ENCODE data around the gene GNG14.
"Not testable (repeated sequence)": the region's sequence is repeated elsewhere in the genome, so short reads cannot be mapped to it uniquely, and the experiment has no call there.

The GNG14 gene
- total RNA-seq, result 0 reads per million in 2 donors

DNA sequence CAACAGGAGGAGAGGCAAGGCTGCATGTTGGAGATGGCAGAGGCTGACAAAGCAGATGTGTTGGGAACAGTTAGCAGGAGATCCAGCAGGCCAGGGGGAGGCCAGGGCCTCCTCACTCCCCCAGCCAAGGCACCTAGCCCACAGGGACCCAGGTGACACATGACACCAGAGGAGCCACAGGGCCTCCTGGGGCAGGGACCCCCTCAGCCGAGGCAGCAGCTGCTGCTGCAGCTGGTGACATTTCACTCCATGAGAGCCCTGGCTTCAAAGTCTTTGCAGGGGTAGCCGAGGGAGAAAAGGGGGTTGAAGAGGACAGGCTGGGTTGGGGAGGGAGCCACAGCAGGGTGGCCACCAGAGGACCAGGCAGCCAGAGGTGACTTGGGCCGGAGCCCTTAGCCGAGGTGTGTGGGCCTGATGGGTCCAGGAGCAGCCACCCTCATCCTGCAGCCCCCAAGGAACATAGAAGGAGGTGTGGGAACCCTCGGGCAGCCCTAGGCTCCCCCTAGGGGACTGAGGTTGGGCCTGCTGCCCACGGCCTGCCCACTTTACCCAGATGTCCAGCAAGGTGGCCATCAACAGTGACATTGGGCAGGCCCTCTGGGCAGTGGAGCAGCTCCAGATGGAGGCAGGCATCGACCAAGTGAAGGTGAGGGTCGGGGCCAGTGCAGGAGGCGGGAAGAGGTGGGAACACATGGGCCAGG is at the start of gene GNG14:
GNG14 (plus strand) TSS at position 503 of the 701 bp plus-strand sequence; CDS start at position 554, 51 bp downstream.
- DNase-seq, result no peak

DNA sequence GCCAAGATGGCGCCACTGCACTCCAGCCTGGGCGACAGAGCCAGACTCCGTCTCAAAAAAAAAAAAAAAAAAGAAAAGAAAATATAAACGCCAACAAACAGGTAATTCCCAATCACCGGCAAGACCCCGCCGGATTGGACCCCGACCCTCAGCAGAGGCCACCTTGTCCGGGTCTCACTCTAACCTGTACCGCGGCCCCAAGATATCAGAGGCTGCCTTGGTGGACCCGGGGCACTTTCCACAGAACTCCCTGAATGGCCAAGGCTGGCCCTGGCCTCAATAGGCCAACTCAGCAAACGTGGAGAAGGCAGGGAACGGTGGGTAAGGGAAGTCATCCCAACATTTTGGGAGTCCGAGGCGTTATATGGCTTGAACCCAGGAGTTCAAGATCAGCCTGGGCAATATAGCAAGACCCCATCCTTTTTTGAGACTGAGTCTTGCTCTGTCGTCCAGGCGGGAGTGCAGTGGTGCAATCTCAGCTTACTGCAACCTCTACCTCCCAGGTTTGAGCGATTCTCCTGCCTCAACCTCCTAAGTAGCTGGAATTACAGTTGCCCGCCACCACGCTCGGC is 49.1 kb upstream of the GNG14 start:
- DNase-seq, result no peak

DNA sequence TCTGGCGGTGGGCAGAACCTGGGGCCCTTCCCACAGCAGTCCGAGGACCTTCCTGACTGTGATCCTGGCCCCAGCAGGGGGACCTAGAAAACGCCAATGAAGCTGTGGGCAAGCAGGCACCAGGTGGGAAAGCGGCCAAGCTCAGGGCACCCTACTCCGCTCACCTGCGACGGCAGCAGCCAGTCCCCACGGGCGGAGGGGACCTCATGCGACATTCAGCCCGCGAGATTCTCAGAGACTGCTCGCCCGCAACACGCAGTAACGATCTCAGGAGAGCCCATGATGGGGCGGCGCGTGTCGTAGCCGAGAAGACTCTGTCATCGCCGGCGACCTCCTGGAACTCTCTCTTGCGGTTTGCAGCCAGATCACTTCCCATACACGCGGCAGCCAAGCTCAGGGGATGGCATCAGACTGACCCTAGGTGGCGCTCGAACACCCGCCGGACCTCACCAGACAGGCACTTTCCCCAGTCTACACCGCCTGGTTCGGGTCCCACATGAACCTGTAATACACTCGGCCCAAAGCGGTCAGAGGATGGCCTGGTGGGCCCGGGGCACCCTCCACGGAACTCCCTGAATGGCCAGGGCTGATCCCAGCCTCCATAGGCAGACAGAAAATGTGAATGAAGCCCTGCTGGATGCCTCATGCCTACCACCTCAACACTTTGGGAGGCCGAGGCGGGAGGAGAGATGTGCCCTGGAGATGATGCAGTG is 47.7 kb upstream of the GNG14 start:
- DNase-seq, result peak; percentile 55 to 84 (median 73)

DNA sequence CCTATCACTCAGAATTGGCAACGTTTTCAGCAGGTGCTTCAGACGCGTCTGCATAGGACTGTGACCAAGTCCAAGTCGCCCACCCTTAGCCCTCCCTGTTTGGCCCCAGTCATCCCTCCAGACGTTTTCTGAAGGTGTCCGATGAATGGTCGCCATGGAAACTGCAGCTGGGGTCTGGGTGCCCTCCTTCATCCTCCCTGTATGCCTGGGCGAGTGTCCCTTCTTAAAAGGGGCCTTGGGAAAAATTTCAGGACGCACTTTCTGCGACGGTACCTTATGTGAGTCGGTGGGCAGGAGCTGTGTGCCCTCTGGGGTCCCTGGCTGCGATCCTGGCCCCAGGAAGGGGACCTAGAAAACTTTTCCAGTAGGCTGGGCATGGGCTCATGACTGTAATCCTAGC is 46.3 kb upstream of the GNG14 start:
- DNase-seq, result no peak

DNA sequence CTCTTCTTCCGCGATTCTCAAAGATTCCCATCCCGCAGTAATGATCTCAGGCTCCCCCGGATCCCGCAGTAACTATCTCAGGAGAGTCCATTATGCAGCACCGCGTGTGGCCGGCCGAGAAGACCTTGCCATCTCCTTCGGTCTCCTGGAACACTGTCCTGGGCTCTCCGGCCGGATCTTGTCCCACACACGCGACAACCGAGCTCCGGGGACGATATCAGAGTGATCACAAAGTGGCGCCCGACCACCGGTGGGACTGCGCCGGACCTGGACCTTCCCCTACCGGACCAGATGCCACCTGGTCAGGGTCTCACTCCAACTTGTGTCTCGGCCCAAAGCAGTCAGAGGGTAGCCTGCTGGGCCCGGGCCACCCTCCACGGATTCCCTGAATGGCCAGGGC is 45.3 kb upstream of the GNG14 start:
- no peak for DNase-seq

DNA sequence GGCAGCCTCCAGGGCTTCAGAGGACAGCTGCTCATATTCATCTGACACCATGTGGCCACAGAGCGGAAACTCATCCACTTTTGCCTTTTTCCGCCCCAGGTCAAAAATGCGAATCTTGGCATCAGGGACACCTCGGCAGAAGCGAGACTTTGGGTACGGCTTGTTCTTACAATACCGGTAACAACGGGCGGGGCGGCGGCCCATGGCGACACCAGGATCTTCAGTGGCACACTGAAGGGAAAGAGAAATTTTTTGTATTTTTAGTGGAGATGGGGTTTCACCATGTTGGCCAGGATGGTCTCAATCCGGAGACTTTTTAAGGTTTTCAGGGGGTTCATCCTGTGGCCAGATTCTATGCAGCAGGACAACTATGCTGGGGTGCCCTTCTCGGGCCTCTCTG is 44.1 kb upstream of the GNG14 start:
- DNase-seq, result not testable (repeated sequence)

DNA sequence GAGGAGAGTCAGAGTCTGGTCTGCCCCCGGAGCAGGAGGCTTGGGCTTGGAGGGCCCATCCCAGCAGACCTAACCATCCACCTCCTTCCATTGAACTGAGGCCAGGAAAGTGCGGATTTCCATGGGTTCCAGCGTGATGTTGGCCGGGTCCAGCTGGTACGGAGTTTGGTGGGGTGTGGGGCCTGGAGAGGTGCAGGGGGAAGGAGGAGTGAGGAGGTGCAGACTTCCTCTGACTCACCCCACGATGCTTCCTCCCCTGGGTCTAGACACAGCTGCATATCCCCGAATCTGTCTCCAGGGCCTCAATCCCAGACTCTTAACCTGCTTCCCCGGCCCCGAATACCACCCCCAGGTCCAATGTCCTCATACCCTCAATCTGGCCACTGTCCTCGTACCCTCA is 41.2 kb upstream of the GNG14 start:
- no peak for DNase-seq

DNA sequence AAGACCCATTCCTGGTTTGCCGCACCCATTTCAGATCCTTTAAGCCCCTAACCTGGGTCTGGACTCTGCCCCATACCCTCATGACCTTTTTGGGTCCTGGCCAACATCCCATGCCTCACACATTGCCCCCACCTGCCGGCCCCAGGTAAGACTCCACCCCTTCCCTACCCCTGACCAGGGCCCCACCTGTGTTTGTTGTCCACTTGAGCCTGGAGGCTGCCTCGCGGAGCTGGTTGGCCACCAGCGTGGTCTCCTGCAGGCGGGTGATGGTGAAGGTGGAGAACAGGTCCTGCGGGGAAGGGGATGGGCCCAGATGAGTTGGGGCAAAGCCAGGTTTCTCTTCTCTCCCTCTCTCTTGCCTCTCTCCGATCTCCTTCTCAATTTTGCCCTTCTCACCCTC is 40.8 kb upstream of the GNG14 start:
- DNase-seq, result no peak

DNA sequence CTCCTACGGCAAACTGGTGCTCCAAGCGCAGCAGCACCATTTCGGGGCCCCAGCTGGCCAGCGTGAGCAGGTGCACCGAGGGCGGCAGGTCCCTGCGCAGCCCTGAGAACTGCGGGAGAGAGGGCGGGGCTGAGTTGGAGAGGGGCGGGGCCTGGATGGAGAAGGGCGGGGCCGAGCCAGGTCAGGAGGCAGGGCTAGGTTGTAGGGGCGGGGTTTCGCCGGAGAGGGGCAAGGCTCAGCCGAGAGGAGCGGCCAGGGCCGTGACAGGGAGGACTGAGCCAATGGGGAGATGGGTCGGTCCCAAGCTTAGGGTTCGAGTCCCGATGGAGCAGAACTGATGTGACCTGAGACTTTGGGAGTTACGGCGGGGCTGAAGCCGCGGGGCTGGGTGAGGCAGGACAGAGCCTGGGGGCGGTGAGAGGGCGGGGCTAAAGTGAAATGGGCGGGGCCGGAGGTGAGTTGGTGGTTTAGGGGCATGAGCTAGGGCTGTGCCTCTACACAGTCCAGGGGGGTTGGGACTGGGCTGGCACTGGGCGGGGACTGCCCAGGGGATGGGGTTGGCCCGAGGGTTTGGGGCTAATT is 40.2 kb upstream of the GNG14 start:
- DNase-seq, result no peak

DNA sequence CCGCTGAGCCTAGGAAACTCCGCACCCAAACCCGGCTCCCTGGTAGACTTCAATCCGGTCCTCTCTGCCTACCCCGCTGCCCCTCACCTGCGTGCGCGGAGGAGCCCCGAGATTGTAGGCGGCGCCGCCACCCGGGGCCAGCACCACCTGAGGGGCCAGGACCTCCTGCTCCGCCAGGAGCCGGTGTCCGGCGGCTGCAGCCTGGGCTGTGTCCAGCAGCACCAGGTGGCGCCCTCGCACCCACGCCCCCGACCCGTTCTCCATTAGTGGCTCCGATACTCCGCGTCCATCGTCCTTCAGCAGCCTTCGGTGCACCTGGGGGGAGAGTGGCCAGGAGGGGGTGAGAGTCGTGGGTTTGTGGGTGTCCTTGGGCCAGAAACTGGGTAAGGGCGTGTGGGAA is 39.7 kb upstream of the GNG14 start:
- DNase-seq, result no peak

DNA sequence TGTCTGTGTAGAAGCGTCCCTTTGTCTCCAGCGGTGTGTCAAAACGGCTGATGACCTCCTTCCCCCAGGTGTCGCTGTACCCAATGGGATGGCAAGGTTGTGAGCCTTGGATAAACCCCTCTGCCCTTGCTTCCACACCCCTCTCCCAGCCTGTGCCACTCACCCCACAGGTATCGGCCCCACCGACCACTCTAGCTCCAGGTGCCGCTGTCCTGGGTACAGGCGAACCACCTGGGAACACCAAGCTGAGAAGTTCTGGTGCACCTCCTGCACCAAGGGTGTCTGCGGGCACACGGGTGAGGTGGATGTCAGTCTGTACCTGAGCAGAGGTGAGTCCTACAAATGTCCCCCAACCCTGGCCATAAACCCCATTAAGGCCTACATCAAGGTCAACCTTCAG is 37.9 kb upstream of the GNG14 start:
- no peak for DNase-seq

DNA sequence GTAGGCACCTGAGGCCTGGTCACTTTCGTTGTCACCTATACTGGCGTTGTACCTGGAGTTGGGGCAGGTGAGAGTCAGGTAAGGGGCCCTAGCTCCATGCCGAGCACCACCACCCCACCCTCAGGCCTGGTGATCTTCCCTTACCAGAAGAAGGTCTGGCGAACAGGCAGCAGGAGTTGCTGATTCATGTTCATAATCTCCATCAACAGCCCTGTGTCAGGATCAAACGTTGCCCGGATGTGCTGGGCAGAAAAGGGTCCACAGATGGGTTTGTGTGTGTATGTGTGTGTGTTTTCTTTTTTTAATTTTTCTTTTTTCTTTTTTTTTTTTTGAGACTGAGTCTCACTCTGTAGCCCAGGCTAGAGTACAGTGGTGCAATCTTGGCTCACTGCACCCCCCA is 35.6 kb upstream of the GNG14 start:
- DNase-seq, result no peak

DNA sequence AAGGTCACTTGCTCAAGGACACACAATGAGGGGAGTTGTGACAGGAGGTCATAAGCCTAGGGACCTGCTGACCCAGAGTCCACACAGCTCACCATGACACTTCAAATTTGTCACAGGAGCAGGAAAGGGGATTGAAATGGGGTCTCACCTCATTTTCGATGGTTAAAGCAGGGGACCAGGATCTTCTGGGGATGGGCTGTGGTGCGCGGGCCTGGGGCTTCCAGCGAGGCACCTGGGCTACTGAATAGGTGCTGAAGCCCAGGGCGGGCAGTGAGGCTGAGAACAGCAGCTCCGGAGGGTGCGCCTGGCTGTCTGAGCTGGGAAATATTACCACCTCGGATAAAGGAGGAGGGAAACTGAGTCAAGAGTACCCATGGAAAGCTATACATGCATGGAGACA is 32.3 kb upstream of the GNG14 start:
- DNase-seq, result no peak

DNA sequence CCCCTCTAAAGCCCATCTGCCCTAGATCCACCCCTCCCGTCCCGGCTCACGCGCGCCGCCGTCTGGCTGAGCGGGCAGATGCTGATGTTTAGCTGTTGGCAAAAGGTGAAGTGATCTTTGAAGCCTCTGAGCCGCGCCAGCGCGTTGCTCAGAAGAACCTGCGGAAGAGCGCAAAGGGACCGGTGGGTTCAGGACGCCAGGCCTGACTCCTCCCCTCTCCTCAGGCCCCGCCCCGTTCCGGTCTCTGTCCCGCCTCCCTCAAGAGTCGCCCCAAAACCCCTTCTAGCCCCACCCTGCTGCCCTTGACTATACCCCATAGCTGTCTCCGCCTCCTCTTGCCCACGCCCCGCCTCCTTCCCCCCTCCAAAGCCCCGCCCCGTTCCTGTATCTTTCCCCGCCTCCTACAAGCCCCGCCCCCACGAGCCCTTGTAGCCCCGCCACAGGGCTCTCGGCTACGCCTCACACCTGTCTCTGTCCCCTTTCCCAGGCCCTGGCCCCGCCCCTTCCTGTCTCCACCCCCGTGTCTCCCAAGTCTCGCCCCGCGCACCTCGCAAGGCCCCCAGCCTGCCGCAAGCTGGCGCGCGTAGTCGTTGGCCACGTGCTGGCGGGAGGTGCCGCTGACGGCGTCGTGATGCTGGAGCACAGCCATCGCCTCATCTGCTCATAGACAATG is 30.8 kb upstream of the GNG14 start:
- no peak for DNase-seq

DNA sequence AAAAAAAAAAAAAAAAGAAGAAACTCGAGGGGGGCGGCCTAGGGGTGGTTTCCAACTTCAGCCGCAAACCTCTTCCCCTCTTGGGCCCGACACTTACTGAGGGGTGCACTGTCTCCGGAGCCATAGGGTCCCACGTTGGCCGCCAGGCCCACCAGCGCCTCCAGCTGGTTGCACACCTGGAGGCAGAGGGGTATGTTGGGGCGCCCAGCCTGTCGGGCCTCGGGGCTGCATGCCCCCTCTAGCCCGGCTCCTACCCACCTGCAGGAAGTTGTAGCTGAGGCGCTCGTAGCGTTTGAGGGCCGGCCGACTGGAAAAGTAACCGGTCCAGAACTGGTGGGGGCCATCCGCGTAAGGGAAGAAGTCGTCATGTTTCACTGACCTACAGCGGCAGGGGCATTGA is 29.8 kb upstream of the GNG14 start:
- DNase-seq, result no peak

DNA sequence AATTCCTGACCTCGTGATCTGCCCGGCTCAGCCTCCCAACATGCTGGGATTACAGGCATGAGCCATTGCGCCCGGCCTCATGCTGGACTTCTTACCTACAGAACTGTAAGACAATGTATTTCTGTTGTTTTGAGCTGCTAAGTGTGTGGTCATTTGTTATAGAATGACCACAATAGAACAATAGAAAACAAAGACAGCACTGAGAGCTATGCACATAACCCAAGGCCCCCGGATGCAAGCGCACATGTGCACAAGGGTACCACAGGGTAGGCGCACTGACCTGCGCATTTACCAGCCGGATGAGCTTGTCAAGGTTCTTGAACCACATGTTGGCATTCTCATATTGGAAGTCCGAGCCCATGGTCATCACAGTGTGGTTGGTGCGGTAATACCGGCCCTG is 26.8 kb upstream of the GNG14 start:
- DNase-seq, result no peak

DNA sequence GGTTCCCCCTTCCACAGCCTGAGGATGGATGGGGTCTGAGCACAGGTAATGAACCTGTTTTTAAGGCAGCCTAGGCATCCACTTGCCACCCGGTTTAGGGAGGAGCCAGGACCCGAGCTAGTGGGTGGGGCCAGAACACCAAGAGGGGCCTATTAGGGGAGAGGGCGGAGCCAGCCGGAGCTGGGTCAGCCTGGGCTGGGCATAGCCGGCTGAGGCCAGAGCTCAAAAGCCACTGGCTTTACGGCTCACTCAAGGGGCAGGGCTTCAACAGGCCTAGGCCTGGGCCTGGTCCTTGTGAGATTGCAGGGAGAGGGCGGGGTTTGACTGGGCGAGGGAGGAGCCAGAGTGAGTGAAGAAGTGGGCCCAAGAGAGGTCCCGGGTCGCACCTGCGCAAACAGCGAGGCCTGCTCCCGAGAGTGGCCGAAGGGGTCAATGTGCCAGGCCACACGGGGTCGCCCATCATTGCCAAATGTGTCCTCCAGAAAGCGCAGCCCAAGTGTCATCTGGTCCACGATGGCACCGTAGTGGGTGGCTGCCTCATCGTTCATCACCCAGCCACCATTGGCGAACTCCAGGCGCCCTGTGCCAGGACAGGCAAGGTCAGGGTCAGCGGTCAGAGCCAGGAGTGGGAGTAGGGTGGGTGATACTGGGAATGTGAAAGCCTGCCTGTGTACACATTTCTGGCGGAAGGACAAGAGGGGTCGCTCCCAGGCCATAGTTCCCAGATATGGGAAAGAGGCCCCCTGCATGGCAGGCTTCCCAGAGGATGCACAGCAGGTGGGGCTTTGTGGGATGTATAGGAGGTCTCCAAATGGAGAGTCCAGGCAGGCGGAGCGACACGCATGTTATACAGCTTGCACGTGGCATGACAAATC is 23.2 kb upstream of the GNG14 start:
- DNase-seq, result no peak

DNA sequence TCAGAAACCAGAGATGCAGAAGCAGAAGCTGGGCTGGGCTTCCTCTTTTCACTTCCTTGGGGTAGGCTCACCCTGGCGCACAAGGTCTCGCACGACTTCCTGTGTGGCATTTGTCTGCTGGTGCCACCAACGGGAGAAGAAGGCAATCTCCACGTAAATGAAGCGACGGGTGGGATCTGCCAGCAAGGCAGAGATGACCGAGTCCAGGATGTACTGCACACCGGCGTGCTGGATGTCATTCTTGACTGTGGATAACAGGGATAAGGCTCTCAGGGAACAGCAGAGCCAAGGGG is 22.6 kb upstream of the GNG14 start:
- DNase-seq, result peak in 4 of 5 experiments; percentile 30 to 85 (median 34)

DNA sequence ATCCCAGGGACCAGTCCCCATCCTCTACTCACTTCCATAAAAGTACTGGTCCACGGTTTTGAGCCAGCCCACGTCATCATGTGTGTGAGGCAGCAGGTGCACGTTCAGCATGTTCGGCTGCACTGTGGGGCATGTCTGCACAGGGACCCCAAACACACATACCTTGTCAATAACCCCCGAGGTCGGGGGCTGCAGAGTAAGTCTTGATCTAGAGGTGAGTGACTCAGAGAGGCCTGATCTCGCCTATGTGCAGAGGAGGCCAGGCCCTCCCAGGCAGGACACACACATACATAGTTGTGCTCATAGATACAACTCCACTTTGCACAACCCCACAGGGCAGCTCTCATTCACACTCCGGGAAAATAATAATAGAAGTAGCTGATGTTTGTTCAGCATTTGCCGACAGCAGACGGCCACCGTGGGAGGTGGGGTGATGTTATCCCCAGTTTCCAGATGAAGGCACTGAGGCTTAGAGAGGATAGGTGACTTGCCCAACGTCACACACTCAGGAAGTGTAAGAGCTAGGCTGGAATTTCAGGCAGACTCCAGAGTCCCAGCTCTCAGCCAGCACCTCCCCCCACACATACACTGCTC is 22.0 kb upstream of the GNG14 start:
- peak in 1 of 5 experiments; percentile 33 for DNase-seq

DNA sequence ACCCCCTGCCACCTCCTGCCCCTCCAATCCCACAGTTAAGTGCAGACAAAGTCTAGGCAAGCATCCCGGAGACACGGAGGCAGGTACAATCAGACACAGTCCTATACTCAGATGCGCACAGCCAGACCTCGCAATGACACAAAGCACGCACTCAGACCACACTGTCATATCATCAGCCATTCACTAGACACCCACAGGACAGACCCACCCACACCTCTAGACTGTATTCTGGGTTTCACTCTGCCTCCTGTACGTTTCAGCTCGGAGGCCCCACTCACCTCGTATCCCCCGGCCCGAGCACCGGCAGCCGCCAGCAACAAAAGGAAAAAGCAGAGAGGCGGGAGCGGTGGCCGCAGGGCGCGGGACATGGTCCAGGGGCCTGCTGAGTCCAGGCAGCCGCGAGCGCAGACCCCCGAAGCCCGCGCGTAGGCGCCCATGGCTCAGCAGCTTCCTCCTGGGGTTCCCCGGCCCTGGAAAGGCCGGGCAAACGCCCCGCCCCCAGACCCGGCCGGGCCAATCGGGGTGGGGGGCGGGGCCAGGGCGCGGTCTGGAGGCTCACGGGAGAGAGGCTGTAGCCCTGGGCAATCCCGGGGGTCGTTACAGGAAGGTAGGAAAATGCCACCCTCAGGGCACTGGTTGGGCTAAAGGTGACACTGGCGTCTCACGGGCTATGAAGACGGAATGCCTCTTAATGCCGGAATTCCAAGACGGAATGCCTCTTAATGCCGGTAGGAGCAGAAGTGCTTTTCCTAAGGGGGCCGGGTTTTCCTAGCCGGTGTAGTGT is 21.3 kb upstream of the GNG14 start, which contains the start of the genes MAN2B1 and WDR83:
MAN2B1 (minus strand) TSS at position 478 of the 784 bp plus-strand sequence; CDS start at position 437, 41 bp downstream.
WDR83 (plus strand) TSS at position 543 of the 784 bp plus-strand sequence. CDS start 2,984 bp downstream, outside the sequence.
- DNase-seq, result peak; percentile 68 to 77 (median 73)

All from T-helper 2 cell (primary cell).